Activated T-cell treated with anti-CD3 and anti-CD28 coated beads for 48 hours (primary cell): Measurements from ENCODE around the gene KLRK1.
"Not testable (repeated sequence)": the region's sequence is repeated elsewhere in the genome, so short reads cannot be mapped to it uniquely, and the experiment has no call there.

ENCODE experiments used
- DNase-seq: peaks from one replicate; pipeline ENCODE4 v3.0.0-alpha.2; 2020; ENCODE audit warnings: low read depth

KLRK1 gene

GRCh38 chr12:10362828-10363657 is 26.8 kb downstream of the KLRK1 start:
- DNase-seq = no peak

GRCh38 chr12:10362325-10362724 is 27.5 kb downstream of the KLRK1 start:
- no peak for DNase-seq

GRCh38 chr12:10361622-10362021 is 28.2 kb downstream of the KLRK1 start:
- DNase-seq = no peak

DNA sequence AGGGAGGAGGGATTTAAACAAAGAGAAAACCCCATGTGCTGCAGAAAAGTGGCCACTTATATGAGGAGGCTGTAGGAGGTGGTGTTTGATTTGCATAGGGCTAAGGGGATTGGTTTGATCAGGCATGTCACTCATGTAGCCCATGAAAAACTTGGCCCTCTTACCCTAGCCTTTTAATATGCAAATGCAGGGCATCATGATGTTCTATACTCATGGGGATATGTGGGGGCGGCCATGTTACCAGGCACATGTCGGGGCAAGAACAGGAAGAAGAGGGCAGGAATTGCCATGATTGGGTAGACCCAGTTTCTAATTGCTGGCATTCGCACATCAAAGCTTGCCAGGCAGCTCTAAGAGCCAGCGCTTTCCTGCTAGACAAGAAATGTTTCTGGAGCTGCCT is 28.8 kb downstream of the KLRK1 start:
- no peak for DNase-seq

- no peak for DNase-seq
Observed at GRCh38 chr12:10358969-10359368, 30.9 kb downstream of the KLRK1 start.

DNA sequence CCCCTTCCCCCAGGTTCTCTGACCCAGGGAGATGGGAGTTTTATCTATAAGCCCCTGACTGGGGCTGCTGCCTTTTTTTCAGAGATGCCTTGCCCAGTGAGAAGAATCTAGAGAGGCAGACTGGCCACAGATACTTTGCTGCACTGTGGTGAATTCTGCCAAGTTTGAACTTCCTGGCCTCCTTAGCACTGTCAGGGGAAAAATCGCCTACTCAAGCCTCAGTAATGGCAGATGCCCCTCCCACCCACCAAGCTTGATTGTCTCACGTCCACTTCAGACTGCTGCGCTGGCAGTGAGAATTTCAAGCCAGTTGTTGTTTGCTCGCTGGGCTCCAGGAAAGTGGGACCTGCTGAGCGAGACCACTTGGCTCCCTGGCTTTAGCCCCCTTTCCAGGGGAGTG is 31.7 kb downstream of the KLRK1 start:
- no peak for DNase-seq

GRCh38 chr12:10354502-10354901 is 35.3 kb downstream of the KLRK1 start:
- DNase-seq = no peak

- no peak for DNase-seq
Observed at GRCh38 chr12:10354071-10354470, 35.8 kb downstream of the KLRK1 start.

- DNase-seq = not testable (repeated sequence)
Observed at GRCh38 chr12:10351457-10351856, 38.4 kb downstream of the KLRK1 start.

DNA sequence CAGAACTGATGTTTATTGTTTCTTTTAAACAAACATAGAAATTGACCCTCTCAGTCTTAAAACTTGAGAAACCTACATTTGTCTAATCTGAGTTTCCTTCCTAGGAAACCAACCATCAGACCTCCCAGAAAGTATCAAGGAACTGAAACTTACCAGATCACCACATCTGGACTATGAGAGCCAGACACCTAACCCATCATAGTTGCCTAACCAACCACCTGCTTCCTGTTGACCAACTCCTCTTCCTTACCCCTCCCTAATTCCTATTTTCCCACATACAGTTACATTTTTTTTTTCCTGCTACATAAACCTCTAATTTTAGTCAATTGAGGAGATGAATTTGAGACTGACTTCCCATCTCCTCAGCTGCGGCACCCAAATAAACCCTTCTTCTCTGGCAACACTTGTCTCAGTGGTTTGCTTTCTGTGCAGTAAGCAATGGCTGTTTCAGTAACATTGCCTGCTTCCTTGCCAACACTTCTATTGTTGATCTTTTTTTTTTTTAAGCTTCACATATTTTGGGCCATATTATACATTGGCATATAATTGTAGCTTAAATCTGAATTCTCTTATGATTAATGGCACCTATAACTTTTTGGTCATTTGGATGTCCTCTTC is 47.8 kb downstream of the KLRK1 start:
- no peak for DNase-seq

- not testable (repeated sequence) for DNase-seq
Observed at GRCh38 chr12:10340946-10341345, 48.9 kb downstream of the KLRK1 start.

DNA sequence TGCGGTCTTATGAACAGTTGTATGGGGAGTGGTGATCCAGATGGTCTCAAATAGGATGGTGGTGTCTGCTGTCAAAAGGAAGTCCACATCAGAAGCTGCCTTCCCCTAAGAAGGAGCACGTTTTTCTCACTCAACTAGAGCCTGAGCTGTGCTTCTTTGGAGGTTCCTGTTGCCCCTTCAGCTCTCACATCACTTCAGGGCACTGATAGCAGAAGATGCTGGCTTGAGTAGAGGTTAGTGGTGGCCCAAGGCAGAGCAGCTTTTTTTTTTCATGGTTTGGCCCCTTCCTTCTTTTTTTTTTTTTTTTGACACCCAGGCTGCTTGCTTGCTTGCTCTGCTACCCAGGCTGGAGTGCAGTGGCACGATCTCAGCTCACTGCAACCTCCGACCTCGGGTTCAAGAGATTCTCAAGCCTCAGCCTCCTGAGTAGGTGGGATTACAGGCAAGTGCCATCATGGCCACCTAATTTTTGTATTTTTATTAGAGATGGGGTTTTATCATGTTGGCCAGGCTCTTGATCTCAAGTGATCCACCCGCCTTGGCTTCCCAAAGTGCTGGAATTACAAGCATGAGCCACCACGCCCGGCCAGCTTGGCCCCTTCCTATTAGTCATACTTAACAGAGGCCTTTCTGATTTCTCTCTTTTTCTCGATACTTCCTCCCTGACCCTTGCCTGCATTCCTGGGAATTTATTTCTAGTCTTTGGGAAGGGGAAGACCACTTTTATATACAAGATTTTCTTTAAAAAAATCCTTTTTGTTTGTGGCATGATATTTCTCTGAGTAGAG is 50.6 kb downstream of the KLRK1 start:
- no peak for DNase-seq

DNA sequence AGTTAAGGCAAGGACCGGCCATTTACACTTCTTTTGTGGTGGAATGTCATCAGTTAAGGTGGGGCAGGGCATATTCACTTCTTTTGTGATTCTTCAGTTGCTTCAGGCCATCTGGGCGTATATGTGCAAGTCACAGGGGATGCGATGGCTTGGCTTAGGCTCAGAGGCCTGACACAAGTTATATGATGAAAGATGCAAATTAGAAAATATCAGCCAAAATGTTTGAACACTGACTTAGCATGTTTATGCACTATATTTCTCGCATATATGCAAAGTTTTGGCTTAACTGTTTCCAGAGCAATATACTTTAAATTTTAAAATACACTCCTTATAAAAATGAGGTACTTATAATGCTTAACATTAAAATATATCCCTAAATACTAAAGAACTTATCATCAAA is 51.4 kb downstream of the KLRK1 start:
- not testable (repeated sequence) for DNase-seq

DNA sequence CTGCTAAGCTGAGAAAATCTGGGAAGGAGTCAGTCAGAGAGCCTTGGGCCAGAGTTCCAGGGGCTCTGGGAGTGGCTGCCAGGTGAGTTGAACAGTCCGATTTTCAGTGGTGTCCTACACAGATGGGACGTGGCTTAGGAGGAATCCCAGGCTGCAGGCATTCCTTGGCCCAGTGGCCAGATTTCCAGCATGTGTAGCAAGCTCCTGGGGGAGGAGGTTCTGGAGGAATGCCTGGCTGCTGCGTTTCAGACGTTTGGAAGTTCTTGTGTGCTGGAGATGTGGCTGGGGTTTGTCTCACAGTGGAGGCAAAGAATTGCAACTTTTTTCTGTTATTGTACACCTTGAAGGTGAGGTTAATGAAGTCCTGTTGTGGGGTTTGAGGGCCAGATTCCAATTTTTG is 53.6 kb downstream of the KLRK1 start:
- DNase-seq = not testable (repeated sequence)

DNA sequence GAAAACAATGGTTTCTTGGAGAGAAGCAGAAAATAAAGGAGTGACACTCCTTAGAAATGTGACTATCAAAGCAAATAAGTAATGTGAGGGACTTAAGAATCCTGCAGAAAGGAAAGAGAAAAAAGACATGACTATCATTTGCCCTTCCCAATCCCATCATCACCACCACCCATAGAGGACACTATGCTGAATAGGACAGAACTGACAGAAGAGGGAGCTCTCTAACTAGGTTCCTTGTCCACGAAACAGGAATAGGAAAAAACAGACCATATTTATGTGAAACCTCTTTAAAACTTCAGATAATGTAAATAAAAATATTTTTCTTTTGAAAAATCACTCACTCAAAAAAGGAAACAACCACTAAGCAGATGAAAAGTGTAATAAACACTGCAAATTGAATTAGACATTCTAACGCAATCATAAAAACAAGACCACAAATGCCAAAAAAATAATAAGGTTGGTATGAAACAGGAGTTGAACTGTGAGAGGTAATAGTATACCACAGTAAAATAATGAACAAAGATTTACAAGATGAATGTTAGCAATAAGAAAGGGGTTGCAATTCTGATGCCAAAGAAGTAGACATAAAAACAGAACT is 58.1 kb downstream of the KLRK1 start:
- no peak for DNase-seq

- not testable (repeated sequence) for DNase-seq
Observed at GRCh38 chr12:10328691-10329090, 61.1 kb downstream of the KLRK1 start.
